ENCODE data around the gene DBNL. TPM values are rescaled to one million over a fixed set of nuclear protein-coding genes. Genes with fewer than 3 reads are reported as not detected.
"Not testable (repeated sequence)": the region's sequence is repeated elsewhere in the genome, so short reads cannot be mapped to it uniquely, and the experiment has no call there.

DBNL gene
- total RNA-seq: 100 to 1,000 TPM in 1 of 2 donors, 10 to 100 TPM in 1; 75.3 to 123 TPM

GRCh38 chr7:44044315-44045225, at the start of gene DBNL:
Gene DBNL, plus strand, starts transcription at chr7:44044702. Its CDS starts 36 bp downstream, at chr7:44044738.
- peak; percentile 90 to 91 for DNase-seq (ENCODE audit: low spot score in 2 of 2)
- Mint-ChIP-seq H3K36me3 (peaks cover 33 to 35% of the 10 kb centered on the region in 2 donors), H3K9me3 (no peaks in the 10 kb centered on the region), H3K27ac (peak within 1 kb of the TSS; percentile 89 to 93)
- ATAC-seq: peak; percentile 77 to 80

GRCh38 chr7:43997532-43997931, 47.0 kb upstream of the DBNL start, which contains the start of gene SPDYE1:
Gene SPDYE1, plus strand, starts transcription at chr7:43997897. Its CDS starts 2,053 bp downstream, at chr7:43999950.
- H3K9me3 Mint-ChIP-seq; DNase-seq (ENCODE audit: low spot score in 2 of 2); H3K27ac Mint-ChIP-seq; H3K36me3 Mint-ChIP-seq; ATAC-seq: not testable (repeated sequence)

DNA sequence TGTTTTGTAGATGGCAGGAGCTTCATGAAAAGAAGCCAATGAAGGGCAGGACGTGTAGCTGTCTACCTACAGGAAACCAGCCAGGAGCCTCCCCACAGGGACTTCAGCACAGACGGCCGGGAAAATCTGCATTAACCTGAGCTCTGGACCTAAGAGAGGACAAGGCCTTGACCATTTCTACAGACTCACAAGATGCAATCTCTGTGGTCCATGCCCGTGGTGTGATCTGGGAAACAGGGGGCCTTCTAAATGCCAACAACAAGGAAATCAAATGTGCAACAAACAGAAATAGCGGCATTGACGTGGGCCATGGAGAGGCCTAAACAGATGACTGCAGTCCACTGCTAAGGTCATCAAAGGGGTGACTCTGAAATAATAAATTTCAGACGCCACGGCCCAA, 32.4 kb upstream of the DBNL start:
- not testable (repeated sequence) for ATAC-seq; H3K27ac Mint-ChIP-seq; H3K9me3 Mint-ChIP-seq; H3K36me3 Mint-ChIP-seq; DNase-seq (ENCODE audit: low spot score in 2 of 2)

- H3K27ac Mint-ChIP-seq; H3K9me3 Mint-ChIP-seq; H3K36me3 Mint-ChIP-seq; DNase-seq (ENCODE audit: low spot score in 2 of 2); ATAC-seq: not testable (repeated sequence)
Measured at GRCh38 chr7:44015090-44015489, 29.4 kb upstream of the DBNL start.

GRCh38 chr7:44018857-44019807, 25.4 kb upstream of the DBNL start:
- DNase-seq (ENCODE audit: low spot score in 2 of 2) (peak; percentile 99), ATAC-seq (peak; percentile 84 to 85)
- H3K9me3 Mint-ChIP-seq, H3K36me3 Mint-ChIP-seq: not testable (repeated sequence)
- H3K27ac Mint-ChIP-seq: peak overlapping the region; percentile 89 to 94

- not testable (repeated sequence) for H3K9me3 Mint-ChIP-seq; ATAC-seq; H3K36me3 Mint-ChIP-seq; DNase-seq (ENCODE audit: low spot score in 2 of 2); H3K27ac Mint-ChIP-seq
Measured at GRCh38 chr7:44019825-44020224, 24.7 kb upstream of the DBNL start.

DNA sequence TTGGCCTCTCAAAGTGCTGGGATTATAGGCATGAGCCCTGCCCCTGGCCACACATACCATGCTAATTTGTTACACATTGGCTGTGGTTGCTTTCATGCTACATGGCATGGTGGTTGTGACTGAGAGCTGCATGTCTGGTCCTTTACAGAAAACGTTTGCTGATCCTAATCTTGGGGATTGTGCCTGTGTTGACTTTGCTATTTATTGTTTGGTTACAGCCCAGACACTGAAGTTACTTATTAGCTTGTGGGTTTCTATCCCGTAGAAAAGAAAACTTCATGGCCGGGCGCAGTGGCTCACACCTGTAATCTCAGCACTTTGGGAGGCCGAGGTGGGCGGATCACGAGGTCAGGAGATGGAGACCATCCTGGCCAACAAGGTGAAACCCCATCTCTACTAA, 22.4 kb upstream of the DBNL start:
- ATAC-seq; H3K9me3 Mint-ChIP-seq; H3K36me3 Mint-ChIP-seq; DNase-seq (ENCODE audit: low spot score in 2 of 2): not testable (repeated sequence)
- H3K27ac Mint-ChIP-seq: peak overlapping the region in 1 of 2 donors; percentile 49

DNA sequence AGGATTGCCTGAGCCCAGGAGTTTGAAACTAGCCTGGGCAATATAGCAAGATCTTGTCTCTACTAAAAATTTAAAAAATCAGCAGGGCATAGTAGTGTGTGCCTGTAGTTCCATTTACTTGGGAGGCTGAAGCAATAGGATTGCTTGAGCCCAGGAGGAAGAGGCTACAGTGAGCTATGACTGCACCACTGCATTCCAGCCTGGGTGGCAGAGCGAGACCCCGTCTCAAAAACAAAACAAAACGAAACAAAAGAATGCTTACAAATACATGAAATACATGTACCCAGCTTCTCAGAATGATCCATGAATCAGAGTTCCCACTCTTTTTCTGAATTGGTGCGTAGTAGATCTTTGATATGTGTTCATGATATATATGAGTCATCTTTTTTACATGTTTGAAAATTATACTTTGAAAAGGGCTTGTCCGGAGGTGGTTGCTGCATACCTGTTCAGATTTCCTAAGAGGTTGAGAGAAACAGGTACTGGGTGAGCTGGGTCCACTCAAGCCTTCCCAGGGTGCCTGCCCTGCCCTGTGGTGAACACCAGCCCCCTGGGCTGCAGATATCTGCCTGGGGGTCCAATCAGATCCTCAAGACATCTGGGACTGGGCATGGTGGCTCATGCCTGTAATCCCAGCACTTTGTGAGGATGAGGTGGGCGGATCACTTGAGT, 21.6 kb upstream of the DBNL start:
- peak overlapping the region; percentile 49 to 92 for H3K27ac Mint-ChIP-seq
- DNase-seq (ENCODE audit: low spot score in 2 of 2): peak in 1 of 2 donors; percentile 61
- ATAC-seq: peak; percentile 51 to 59
- H3K36me3 Mint-ChIP-seq, H3K9me3 Mint-ChIP-seq: not testable (repeated sequence)

- H3K9me3 Mint-ChIP-seq; H3K36me3 Mint-ChIP-seq; H3K27ac Mint-ChIP-seq; DNase-seq (ENCODE audit: low spot score in 2 of 2): not testable (repeated sequence)
- ATAC-seq: peak in 1 of 2 donors; percentile 17
Measured at GRCh38 chr7:44029433-44029832, 15.1 kb upstream of the DBNL start.

DNA sequence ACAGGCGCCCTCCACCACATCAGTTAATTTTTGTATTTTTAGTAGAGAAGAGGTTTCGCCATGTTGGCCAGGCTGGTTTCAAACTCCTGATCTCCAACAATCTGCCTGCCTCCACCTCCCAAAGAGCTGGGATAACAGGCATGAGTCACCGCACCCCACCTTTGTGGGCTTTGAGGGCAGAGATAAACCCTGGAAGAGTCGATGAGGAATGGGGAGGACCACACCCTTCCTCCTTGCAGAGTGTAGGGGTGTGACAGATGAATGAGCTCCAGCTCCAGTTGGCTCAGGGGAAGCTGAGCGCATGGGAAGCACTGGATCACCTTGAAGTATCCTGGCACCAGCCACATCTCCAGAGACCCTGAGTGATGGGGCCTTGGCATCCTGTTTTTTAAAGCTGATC, 14.5 kb upstream of the DBNL start:
- H3K36me3 Mint-ChIP-seq; DNase-seq (ENCODE audit: low spot score in 2 of 2); ATAC-seq; H3K9me3 Mint-ChIP-seq; H3K27ac Mint-ChIP-seq: not testable (repeated sequence)

DNA sequence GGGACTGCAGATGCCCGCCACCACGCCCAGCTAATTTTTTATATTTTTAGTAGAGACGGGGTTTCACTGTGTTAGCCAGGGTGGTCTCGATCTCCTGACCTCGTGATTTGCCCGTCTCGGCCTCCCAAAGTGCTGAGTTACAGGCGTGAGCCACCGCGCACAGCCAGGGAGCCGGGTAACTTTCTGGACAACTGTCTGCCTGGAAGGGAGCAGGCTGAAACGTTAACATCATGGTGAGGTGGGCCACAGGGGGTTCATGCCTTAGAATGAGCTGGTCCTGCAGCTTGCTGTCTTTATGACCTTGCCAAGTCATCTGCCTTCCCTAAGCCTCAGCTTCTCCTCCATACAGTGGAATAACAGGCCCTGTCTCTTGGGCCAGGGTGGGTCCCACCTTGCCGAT, 13.2 kb upstream of the DBNL start:
- not testable (repeated sequence) for H3K9me3 Mint-ChIP-seq, ATAC-seq, H3K27ac Mint-ChIP-seq, H3K36me3 Mint-ChIP-seq
- DNase-seq (ENCODE audit: low spot score in 2 of 2): peak in 1 of 2 donors; percentile 30

DNA sequence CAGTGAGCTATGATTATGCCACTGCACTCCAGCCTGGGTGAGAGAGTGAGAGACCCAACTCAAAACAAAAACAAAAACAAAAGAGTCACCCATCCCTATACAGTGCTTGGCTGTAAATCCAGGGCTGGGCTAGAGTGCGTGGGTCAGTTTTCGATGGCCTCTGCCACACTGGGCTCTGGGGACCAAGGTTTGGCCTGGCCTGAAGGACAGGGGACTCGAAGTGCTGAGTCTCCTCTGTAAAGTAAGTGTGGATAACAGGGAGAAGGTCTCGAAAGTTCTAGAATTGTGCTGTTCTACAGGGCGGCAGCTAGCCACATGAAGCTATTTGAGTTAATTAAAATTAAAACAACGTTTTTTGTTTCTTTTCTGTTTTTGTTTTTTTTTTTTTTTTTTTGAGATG, 12.5 kb upstream of the DBNL start:
- H3K9me3 Mint-ChIP-seq, H3K36me3 Mint-ChIP-seq, ATAC-seq, H3K27ac Mint-ChIP-seq: not testable (repeated sequence)
- peak in 1 of 2 donors; percentile 55 for DNase-seq (ENCODE audit: low spot score in 2 of 2)

DNA sequence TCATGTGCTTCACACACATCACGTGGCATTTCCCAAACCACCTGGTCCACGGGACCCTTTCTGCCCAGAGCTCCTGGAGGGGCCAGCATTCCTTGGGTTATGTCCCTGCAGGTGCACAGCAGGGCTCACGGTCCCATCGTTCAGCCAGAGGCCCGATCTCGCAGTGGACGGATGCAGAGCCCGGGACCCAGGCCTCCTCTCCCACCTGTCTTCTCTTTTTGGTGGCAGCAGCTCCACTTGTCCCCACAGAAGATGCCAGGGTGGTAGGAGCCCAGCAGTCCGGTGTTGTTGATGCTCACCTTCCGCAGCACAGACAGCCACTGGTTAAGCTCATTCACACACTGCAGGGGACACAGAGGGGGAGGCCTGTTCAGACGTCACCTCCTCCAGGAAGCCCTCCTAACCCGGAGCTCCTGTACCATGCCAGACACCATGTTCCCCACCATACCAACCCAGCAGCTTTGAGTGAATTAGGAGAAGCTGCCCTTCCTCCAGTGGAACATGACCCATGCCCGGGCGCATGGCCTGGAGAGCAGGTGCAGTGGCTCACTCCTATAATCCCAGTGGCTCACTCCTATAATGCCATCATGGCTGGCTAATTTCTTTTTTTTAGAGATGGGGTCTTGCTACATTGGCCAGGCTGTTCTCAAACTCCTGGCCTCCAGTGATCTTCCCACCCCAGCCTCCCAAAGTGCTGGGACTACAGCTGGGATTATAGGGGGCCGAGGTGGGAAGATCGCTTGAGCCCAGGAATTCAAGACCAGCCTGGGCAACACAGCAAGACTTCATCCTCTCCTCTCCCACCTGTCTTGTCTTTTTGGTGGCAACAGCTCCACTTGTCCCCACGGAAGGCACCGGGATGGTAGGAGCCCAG, 10.3 kb upstream of the DBNL start:
- H3K36me3 Mint-ChIP-seq, H3K9me3 Mint-ChIP-seq, ATAC-seq, H3K27ac Mint-ChIP-seq: not testable (repeated sequence)
- peak in 1 of 2 donors; percentile 43 for DNase-seq (ENCODE audit: low spot score in 2 of 2)

DNA sequence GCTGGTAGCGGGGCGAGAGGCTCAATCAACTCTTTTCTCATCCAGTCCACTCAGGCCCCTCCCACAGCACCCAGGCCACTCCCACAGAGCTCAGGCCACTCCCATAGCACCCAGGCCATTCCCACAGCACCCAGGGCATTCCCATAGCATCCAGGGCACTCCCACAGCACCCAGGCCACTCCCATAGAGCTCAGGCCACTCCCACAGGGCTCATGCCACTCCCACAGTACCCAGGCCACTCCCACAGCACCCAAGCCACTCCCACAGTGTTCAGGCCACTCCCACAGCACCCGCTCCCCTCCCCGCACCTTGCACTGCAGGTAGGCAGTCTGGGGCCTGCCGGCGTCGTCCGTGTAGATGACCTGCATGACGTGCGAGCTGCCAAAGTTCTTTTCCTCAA, 8.1 kb upstream of the DBNL start:
- peak; percentile 3 to 44 for ATAC-seq
- not testable (repeated sequence) for H3K9me3 Mint-ChIP-seq, H3K27ac Mint-ChIP-seq, H3K36me3 Mint-ChIP-seq
- peak in 1 of 2 donors; percentile 57 for DNase-seq (ENCODE audit: low spot score in 2 of 2)

DNA sequence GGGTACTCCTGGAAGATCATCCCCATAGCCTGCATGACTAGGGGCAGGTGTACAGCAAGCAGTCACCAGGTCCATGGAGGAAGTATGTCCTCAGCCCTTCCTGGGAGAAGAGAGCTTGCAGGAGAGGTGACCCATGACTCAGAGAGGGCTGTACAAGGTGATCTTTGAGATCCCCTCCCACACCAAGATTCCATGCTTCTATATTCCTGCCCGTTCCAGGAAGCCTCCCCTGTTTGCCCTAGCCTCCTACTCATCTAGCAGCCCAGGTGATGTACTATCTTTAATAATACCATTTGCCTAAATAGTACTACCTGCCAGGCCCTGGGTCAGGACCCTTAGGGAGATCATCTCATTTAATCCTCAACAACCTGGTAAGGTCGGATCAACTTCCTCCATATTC, 6.6 kb upstream of the DBNL start:
- DNase-seq (ENCODE audit: low spot score in 2 of 2); H3K9me3 Mint-ChIP-seq; H3K36me3 Mint-ChIP-seq; ATAC-seq: not testable (repeated sequence)
- peak overlapping the region in 1 of 2 donors; percentile 68 for H3K27ac Mint-ChIP-seq

All from activated naive CD4-positive, alpha-beta T cell treated with anti-CD3 and anti-CD28 coated beads, Interleukin-2, amount 50 U/mL, for 72 hours (primary cell).